NCI-H226 (cell line): ENCODE measurements around the gene FKBP2.

Source experiments
- DNase-seq: peaks from one replicate; pipeline ENCODE4 v3.0.0-alpha.2; 2015

Gene FKBP2

DNA sequence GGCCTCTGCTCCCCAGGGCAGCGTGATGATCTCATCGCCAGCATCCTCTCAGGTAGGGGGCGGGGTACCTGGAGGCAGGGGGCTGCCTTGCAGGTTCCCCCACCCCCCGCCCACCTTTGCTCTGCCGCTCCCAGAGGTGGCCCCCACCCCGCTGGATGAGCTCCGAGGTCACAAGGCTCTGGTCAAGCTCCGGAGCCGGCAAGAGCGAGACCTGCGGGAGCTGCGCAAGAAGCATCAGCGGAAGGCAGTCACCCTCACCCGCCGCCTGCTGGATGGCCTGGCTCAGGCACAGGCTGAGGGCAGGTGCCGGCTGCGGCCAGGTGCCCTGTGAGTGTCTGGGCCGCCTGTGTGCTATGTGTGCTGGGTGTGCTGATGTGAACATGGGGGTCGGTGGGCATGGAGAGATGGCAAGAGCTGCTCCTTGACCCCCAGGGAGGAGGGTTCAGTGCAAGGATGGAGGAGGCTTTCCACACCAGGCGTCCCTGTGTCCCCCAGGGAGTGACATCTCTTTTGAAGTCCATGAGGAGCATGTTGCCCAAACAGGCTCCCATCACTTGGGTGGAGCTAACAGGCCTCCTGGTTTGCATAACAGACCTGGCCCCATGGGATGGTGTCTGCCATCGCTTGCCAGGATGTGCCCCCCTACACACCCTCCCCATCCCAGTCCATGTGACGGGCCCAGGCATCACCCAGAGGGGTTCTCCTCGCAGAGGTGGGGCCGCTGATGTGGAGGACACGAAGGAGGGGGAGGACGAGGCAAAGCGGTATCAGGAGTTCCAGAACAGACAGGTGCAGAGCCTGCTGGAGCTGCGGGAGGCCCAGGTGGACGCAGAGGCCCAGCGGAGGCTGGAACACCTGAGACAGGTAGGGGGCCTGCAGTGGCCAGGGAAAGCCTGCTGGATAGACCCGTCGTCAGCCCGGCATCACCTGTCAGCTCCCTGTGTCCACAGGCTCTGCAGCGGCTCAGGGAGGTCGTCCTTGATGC, 24.6 kb downstream of the FKBP2 start:
- no peak for DNase-seq

DNA sequence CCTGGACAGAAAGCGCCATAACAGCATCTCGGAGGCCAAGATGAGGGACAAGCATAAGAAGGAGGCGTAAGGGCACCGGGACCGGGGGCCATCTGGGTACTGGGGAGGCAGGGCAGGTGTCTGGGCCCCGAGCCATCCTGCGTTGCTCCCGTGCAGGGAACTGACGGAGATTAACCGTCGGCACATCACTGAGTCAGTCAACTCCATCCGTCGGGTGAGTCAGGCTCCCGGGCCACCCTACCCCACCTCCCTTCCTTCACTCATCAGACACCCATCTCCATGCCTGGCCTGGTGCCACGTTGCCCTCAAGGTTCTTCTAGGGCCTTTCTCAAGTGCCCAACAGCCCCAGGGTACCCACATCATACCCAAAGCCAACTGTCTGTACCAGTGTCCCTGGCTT, 25.4 kb downstream of the FKBP2 start:
- DNase-seq, result peak; percentile 45

DNA sequence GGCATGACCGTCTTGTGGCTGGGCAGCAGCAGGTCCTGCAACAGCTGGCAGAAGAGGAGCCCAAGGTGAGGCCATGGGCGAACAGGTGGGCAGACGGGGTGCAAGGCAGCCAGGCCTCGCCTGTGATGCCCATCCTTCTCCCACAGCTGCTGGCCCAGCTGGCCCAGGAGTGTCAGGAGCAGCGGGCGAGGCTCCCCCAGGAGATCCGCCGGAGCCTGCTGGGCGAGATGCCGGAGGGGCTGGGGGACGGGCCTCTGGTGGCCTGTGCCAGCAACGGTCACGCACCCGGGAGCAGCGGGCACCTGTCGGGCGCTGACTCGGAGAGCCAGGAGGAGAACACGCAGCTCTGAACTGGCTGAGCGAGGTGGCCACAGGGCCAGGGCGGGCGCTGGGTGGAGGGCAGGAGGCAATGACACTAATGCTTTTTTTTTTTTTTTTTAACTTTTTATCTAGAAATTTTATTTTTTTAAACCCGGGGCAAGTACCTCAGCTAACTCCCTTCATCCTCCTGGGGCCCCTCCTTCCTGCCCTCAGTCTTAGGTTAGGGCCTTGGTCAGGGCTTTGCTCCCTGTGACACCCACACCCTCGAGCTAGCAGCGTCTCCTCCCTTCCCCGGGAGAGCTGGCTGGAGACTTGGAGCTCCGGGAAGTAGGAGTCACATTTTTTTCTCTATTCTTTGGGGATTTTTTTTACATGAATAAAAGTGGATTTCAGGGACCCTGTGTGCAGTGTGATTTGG, 26.5 kb downstream of the FKBP2 start:
- DNase-seq, result no peak

DNA sequence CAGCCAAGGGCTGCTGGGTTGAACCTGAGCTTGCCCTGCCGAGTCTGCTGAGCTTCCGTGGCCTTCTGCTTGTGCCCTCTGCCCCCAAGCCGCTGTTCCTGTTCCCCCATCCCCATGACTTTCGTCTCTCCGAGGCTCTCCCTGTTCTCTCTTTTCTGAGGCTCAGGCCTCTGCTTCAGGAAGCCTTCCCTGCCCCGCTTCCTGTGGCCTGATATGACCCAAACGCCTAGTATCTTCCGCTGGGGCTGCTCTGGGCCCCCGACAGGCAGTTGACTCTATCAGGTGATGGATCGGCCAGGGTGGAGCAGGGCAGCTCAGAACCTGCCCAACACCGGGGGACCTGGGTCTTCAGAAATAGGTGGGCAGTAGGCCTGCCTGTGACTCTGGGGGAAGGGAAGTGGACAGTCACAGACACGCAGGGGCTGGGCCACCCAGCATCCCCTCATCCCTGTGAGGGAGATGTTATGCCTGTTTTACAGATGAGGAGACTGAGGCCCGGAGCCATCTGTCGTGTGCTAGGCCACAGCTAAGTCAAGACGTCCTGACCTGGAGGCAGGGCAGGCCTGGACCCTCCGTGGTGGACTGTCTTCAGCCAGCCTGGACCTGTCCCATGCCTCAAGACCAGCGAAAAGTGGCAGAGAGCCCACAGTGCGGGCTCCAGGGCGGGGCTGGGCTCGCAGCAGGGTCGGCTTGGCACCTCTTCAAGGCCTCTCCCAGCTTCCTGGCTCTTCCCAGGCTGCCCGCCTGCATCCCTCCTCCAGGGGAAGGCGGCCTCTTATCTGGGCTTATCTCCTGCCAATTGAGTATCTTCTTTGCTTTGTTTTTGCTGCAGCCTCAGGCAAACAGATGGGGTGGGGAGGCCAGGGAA, 27.4 kb downstream of the FKBP2 start:
- DNase-seq, result peak; percentile 95

DNA sequence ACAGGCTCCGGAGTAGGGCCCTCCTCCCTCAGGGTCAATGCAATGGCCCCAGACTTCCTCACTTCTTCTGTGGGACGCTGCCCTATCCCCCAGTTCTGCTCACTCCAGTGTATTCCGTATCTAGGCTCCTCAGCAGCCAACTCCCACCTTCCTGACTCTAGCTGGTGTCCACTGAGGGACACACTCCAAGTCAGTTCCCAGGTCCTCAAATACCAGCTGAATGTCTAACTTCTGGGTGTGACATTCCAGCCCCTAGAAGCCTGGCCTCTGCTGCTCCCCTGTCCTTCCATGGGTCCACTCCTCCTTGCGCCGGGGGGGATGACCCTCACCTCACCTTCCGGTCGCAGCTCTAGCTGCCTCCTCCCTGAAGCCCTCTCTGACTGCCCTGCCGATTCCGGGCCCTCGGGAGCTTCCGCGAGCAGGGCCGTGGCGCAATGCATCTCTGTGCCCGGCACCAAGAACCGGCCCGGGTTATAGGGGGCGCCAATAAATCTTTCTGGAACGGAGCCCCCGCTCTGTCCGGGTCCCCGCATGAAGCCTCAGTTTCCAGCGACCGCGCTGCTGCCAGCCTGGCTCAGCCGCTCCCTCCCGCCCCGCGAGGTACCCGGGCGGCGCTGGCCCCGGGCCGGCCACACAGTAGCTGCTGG, 28.1 kb downstream of the FKBP2 start:
- DNase-seq, result peak; percentile 77

DNA sequence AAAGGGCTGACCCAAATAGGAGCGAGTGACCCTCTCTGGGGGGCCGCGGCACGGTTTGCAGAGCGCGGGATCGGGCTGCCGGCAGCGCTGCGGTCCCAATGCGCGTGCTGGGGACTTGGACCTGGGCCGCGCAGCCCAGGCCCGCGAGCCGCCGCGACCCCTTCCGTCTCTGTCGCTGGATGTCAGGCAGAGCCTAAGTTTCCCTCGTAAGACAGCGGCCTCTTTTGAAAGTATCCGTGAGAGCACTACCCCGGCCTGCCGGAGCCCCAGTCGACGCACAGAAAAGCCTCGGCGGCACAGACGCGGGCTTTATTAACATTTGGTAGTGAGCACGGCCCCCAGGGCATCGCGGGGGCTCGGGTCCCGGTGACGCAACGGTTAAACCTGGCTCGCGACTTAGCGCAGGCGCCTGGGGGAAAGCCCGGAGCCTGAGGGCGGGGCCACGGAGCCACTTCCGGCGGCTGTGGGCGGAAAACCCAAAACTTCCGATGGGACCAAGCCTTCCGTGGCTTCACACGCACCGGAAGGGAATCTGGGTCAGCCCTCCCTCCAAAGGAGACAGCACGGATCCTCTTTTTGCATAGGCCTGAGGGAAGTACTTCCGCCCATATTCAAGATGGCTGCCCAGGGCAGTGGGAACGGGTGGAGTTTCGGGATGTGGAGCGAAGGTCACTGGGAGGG, 28.8 kb downstream of the FKBP2 start:
- peak; percentile 100 for DNase-seq

DNA sequence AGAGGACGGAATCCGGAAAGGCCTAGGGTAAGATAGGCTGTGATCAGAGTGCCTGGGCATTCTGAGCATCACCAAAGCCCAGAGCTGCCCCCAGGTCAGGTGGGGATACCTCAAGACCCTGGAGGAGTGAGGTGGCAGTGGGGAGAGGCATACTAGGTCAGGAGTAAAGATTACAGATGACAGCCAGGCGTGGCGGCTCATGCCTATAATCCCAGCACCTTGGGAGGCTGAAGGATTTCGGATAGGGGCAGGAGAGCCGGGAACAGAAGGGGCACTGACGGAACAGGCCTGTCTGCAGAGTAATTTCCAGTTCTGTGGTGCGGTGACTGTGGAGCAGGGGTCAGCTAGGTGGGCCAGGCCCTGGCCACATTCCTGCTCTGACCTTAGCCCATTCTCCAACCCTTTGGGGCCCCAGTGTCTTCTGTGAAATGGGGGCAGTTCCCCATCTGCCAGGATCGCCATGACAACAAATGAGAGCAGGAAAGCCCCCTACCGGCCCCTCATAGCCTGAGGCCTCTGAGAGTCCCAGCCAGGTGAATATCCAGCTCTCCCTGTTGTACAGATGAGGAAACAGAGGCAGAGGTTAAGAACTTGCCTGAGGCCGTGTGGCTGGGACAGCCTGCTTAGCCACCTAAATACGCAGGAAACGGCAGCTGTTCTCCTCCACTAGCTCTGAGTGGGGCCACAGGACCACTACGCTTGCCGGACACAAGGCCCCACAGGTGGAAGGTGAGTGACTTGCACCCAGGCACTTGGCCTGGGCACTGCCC, 34.3 kb downstream of the FKBP2 start:
- DNase-seq, result no peak

DNA sequence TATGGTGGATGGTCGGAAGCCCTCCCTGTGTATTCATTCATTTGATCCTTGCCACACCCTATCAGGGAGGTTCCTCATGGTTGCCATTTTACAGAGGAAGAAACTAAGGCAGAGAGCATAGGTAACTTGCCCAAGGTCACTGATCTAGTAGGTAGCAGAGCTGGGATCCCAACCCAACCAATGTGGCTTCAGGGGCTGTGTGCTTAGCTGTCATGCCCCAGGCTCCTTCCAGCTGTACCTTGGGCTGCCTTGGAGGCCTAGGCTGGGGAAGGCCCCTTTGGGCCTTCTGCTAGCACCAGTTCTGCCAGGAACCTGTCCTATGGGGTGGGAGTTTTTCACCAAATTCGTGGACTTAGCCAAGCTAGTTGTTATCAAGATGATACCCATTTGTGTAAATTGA, 34.9 kb downstream of the FKBP2 start:
- no peak for DNase-seq

DNA sequence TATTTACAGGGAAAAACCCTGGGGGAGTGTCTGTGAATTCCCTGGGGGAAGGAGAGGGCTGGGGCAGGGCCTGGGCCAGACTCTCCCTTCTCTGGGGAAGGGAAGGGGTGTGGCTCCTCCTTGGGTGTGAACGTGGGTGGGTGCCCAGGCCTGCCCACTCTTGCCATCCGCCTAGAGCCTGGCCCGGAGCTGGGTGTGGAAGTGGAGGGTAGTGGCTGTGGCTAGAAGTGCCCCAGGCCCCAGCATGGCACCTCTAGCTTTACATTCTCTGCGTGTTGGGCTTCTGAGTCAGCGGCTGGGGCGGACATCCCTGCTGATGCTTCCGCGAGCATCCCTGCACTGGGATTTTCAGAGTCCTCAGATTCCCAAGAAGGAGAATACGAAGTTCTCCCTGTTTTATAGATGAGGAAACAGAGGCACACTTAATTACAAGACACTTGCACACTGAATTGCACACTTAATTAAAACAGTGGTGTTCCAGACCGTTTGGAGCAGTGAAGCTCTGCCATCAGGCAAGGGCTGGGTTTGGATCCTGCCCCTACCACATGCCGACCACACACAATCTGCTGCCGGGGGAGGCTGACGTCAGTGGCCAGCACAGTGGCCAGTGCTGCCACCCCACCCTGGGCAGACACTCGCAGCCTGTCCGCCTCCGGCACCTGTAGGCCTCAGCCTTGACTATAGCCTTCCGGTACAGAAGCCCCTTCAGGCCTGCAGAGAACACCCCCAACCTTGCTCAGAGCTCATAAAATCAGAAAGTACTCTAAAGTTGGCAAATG, 35.9 kb downstream of the FKBP2 start:
- peak; percentile 99 for DNase-seq

DNA sequence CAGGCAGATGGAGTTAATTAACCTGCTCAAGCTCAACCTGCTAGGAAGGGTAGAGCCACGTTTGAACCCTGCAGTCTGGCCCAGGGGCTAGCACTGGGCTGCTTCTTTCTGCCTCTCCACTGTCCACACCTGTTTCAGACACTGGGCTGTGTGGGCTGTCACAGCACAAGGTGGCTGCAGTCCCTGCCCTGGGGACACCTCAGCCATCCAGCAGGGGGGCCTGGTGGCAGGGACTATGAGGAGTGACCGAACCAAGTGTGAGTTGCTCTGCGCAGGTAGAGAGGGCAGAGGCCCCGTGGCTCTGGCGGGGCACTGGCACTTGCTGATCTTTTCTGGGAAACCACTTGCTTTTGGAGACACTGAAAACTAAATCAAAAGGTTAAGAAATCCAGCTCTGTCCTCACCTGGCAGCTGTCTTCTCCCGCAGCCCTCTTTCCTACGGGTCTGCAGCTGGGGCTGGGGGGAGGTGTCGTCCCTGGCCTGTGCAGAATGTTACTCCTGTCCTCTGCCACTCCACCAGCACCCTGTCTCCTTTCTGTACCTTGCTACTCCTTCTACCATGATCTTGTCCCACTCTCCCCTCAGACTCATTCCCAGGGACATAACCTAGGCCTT, 37.8 kb downstream of the FKBP2 start:
- no peak for DNase-seq

DNA sequence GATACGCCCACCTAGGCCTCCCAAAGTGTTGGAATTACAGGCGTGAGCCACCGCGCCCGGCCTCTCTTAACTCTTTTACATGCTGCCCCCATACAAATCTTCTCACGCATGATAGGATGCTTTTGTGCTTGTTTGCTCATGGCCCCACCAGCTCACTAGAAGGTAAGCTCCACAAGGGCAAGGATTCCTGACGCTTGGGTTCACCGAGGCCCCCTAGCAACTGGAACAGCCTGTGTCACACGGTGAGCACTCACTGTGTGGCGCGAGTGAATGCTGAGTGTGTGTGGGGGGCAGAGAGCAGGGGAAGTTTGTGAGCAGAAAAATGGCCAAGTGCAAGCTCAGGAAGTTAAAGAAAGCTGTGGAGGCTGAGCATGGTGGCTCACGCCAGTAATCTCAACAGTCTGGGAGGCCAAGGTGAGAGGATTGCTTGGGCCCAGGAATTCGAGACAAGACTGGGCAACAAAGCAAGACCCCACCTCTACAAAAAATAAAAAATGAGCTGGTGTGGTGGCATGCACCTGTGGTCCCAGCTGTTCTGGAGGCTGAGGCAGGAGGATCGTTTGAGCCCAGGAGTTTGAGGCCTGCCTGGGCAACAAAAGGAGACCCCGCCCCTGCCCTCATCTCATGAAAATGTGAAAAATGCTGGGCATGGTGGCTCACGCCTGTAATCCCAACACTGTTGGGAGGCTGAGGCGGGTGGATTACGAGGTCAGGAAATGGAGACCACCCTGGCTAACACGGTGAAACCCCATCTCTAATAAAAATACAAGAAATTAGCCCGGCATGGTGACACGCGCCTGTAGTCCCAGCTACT, 41.3 kb downstream of the FKBP2 start:
- DNase-seq, result no peak

DNA sequence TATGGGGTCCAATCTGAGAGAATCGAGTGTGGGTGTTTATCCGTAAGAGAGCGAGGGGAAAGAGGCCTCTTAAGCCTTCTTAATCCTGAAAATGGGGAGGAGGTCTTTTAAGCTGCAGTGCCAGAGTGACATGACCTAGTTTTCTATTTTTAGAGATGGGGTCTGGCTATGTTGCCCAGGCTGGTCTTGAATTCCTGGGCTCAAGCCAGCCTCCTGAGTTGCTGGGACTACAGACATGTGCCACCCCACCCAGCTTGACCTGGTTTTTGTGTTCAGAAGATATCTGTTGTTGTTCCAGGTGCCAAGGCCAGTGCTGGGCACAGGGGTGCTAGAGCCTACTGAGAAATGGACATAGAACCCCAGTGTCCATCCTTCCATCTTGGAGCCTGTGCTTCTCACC, 42.2 kb downstream of the FKBP2 start:
- DNase-seq, result no peak

DNA sequence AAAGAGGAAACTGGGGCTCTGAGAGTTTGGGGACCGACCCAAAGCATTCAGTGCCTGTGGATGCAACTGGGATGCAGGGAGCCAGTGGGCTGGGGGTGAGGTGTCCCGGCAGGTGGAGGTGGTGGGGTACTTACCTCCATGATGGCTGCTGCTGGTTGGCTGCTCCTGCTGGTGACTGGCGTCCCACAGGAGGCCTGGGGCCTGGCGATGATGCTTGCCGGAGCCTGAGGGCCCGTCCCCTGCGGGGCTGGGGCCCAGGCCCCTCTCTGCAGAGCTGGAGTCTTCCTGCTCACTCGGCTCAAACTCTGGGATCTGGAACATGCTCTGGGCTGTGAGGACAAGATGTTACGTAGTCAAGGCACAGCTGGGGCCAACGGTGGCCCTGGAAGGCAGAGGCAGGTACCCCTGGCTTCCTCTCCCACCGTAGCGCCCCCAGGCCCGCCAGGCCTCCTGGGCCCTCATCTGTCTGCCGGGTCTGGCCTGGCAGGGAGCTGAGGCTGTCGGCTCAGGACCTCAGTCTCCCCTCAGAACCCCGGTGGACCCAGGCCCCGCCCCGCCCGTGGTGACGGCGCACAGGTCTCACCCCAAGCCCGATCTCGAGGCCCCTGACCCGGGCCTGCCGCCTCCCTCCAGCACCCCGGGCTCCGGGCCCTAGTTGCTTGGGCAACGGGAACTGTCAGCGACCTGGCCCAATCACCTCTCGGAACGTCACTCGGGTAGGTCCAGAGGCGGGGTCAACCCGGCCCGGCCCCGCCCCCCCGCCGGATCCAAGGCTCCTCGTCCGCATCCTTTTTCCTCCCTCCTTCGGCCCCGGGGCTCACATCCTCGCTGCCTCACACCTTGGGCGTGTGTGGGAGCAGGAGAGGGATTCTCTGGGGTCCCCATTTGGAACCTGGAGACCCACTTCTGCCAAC, 43.4 kb downstream of the FKBP2 start, which contains the start of gene BAD:
Gene BAD (minus strand): TSS at position 618 of the 914 bp plus-strand sequence. CDS start 297 bp downstream, at position 321.
- peak; percentile 89 for DNase-seq

DNA sequence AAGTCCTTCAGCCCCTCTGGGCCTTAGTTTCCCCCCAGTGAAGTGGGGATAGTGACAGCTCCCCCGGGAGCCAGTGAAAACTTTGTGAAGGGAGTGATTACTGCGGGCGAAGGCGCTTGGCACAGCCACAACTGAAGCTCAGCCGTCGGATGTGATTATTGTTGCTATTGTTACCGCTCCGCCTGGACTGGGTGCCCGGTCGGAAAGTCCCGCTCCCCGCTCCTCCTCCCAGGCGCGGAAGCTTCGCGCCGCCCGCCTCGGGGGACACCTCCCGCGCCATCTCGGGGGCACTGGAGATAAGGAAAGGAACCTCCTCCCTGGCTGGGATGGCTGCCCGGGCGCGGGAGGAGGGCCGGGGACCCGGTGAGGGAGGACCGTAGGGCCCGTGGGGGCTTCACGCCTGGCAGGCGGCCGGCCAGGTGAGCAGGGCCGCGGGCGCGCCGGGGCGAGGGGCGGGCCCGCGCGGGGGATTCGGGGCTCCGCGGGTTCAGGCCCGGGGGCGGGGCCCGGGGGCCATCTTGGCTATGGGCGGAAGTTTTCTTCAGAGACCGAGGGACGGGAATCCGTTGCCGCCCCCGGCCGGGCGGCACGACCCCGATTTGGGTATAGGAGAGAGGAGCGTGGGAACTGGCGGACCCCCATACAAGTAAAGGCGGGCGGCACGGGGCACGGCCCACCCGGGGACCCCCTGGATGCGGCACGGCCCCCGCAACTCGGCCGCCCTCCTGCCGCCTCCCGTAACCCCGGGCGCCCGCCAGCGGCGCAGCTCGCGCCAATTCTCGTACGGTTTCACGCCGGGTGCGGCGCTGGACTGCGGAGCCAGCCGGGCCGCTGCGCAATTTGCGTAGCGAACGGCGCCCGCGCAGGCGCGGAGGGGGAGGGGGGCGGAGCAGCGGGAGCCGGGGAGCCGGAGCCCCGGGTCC, 44.3 kb downstream of the FKBP2 start, which contains the start of gene GPR137:
Gene GPR137 (plus strand): TSS at position 887 of the 923 bp plus-strand sequence. CDS start 677 bp downstream, outside the sequence.
- peak; percentile 85 for DNase-seq

DNA sequence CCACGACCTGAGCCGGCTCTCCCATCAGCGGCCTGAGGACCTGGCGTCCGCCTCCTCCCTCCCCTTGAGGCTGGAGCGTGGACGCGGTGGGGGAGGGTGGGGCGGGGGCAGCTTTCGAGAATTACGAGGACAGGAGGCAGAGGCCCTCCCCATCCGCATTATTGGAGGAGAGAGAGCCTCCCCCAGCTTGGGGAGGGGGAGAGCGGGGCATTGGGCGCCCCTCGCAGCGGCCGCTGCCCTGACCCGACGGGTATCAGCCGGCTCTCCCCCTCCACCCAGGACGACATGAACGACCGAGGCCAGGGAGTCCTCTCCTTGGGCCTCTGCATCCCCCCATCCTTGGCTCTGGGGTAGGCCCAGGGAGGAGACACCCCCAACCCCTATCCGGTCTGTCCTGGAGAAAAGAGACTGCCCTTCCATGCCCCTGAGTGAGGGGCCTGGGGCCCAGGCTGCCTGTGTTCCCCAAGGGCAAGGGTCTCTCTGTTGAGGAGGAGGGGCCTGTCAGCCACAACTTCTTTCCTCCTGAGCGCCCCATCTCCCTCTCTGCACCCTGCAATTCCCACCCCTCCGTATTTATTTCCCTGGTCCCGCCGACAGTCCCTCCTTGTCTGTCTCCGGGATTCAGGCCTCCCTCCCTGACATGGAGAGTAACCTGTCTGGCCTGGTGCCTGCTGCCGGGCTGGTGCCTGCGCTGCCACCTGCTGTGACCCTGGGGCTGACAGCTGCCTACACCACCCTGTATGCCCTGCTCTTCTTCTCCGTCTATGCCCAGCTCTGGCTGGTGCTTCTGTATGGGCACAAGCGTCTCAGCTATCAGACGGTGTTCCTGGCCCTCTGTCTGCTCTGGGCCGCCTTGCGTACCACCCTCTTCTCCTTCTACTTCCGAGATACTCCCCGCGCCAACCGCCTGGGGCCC, 45.2 kb downstream of the FKBP2 start:
- no peak for DNase-seq
